ENCODE measurements around the gene CDH24. TPM values are rescaled to one million over a fixed set of nuclear protein-coding genes. Genes with fewer than 3 reads are reported as not detected.

The CDH24 gene
- total and polyA plus RNA-seq, 2 of the 13 experiments (the other 11 are each of a cell fraction or from before 2014, with no cell fraction given): 0.69 to 0.99 TPM

DNA sequence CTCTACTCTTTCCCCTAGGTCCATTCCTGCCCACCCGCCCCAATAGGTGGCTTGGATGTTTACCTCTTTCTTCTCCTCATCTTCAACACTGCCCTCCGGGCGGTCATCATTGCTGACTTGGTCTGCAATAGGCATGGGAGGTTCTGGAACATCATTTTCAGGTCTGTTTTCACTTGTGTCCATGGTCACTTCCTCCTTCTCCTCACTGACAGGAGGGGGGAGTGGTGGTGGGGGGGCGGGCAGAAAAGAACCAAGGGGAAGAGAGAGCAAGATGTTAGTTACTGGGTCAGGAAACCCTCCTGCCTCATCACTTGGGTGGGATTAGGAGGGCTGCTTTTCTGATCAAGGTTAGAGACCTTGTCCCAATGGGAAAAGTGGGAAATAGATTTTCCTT, 12.1 kb upstream of the CDH24 start (continued):
- TF ChIP-seq CBX5 (CRISPR knock-in tag; IDR thresholded peaks at IDR 0.05; ENCODE audit: borderline replicate concordance) (no peak), MAZ (IDR thresholded peaks at IDR 0.05; ENCODE audit: borderline replicate concordance, low read depth, low read length) (no peak), MAZ (CRISPR knock-in tag; IDR thresholded peaks at IDR 0.05; ENCODE audit: low read depth) (no peak), FOXC1 (CRISPR knock-in tag; IDR thresholded peaks at IDR 0.05; ENCODE audit: borderline replicate concordance) (0 out of 2 replicates have a peak, but pooled peaks have one; percentile 45), IKZF4 (CRISPR knock-in tag; IDR thresholded peaks at IDR 0.05; ENCODE audit: borderline replicate concordance, low read depth, not compliant biosample characterization) (peak; percentile 75), ZFY (CRISPR knock-in tag; IDR thresholded peaks at IDR 0.05) (peak; percentile 10; the same call in 1 of the 2 replicates), SETDB1 (CRISPR knock-in tag; IDR thresholded peaks at IDR 0.05; ENCODE audit: borderline replicate concordance) (no peak), RBM22 (optimal IDR thresholded peaks at IDR 0.05; ENCODE audit: low read length) (no peak), ZNF777 (CRISPR knock-in tag; IDR thresholded peaks at IDR 0.05) (no peak), MXD4 (CRISPR knock-in tag; IDR thresholded peaks at IDR 0.05) (no peak), ASH2L (IDR thresholded peaks at IDR 0.05; ENCODE audit: insufficient read length, low read depth, low read length) (peak; percentile 4), POLR2G (IDR thresholded peaks at IDR 0.05; ENCODE audit: low read depth, low read length) (peak; percentile 1), PCBP1 (IDR thresholded peaks at IDR 0.05; ENCODE audit: borderline replicate concordance, low read depth, low read length) (no peak), MTF1 (CRISPR knock-in tag; IDR thresholded peaks at IDR 0.05) (no peak), SYNCRIP (IDR thresholded peaks at IDR 0.05; ENCODE audit: insufficient read depth, low read depth, low read length) (no peak), TRAFD1 (CRISPR knock-in tag; IDR thresholded peaks at IDR 0.05; ENCODE audit: borderline replicate concordance) (0 out of 2 replicates have a peak, but pooled peaks have one; percentile 12), NFKBIZ (CRISPR knock-in tag; IDR thresholded peaks at IDR 0.05) (no peak), ZNF350 (CRISPR knock-in tag; IDR thresholded peaks at IDR 0.05; ENCODE audit: borderline replicate concordance, low read depth) (no peak), ZNF512 (CRISPR knock-in tag; IDR thresholded peaks at IDR 0.05) (no peak)
